Measurements from ENCODE around the gene ASB9.
"Not testable (repeated sequence)": the region's sequence is repeated elsewhere in the genome, so short reads cannot be mapped to it uniquely, and the experiment has no call there.

Gene ASB9

GRCh38 chrX:15269618-15270521 is at the start of gene ASB9:
Gene ASB9, minus strand, starts transcription at chrX:15270083. Its CDS starts 209 bp downstream, at chrX:15269874.
- peak within 1 kb of the TSS; percentile 20 for H3K9ac ChIP-seq (ENCODE audit: low read length)
- H3K36me3 ChIP-seq (ENCODE audit: control insufficient read depth, insufficient read depth, low read length), result no peaks in the 10 kb centered on the region
- peaks cover 3% of the 10 kb centered on the region; the same call in 1 of the 2 replicates for H3K27me3 ChIP-seq (ENCODE audit: control insufficient read depth, insufficient read depth, low read length)
- peaks cover 2% of the 10 kb centered on the region; the same call in 1 of the 2 replicates for H3K9me3 ChIP-seq (ENCODE audit: control insufficient read depth, insufficient read depth, low read depth, low read length)
- H3K4me1 ChIP-seq (ENCODE audit: control insufficient read depth, insufficient read depth, low read length), result peaks cover 12% of the 10 kb centered on the region
- H3K27ac ChIP-seq (ENCODE audit: low read depth, low read length), result no peak within 1 kb of the TSS
- H3K4me3 ChIP-seq (ENCODE audit: low read depth, low read length), result peak within 1 kb of the TSS; percentile 34; the same call in 1 of the 2 replicates

DNA sequence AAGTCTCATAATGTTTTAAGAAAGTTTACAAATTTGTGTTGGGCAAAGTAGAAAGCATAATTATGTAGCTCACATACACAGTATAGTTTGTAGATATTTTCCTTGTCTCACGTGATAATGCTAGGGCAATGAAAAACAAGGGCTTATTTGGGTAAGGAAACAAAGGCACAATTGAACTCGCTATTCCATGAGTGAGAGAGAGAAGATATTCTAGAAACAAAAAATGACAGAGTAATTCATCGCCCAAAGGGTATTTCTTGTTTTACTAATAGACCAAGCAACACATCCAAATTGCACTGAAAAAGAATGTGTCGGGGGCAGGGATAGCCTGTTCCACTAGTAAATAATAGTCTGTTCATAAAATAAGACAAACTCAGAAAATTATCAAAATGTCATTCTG is 49.2 kb upstream of the ASB9 start:
- Histone ChIP-seq H3K36me3 (ENCODE audit: control insufficient read depth, insufficient read depth, low read length) (peaks cover 28% of the 10 kb centered on the region), H3K4me1 (ENCODE audit: control insufficient read depth, insufficient read depth, low read length) (no peaks in the 10 kb centered on the region), H3K9me3 (ENCODE audit: control insufficient read depth, insufficient read depth, low read depth, low read length) (no peaks in the 10 kb centered on the region), H3K27me3 (ENCODE audit: control insufficient read depth, insufficient read depth, low read length) (peaks cover 10% of the 10 kb centered on the region; the same call in 1 of the 2 replicates), H3K27ac (ENCODE audit: low read depth, low read length) (no peak overlapping the region), H3K4me3 (ENCODE audit: low read depth, low read length) (no peak overlapping the region), H3K9ac (ENCODE audit: low read length) (no peak overlapping the region)

DNA sequence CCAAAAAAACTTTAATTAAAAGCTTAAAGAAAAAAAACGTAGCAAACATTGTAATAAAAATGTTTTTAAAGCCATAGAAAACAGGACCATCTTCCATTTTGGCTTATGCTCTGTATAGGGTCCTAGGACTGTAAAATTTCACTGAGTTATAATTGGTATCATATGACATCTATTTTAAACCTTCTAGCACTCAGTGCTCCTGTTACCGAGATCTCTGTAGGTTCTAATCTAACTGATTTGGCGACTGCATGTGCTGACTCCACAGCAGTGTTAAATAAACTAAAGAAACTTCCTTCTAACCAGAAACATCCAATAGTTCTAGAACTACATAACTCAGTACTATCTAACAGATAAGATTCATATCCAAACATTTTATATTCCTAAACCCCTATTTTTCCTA is 45.6 kb upstream of the ASB9 start, which contains the start of gene ASB11:
ASB11 (minus strand) TSS at position 132 of the 400 bp plus-strand sequence; CDS start at position 97, 35 bp downstream.
- H3K4me3 ChIP-seq (ENCODE audit: low read depth, low read length), result no peak within 1 kb of the TSS

GRCh38 chrX:15314472-15314871 is 44.6 kb upstream of the ASB9 start:
- Histone ChIP-seq H3K9me3 (ENCODE audit: control insufficient read depth, insufficient read depth, low read depth, low read length) (no peaks in the 10 kb centered on the region), H3K36me3 (ENCODE audit: control insufficient read depth, insufficient read depth, low read length) (no peaks in the 10 kb centered on the region), H3K4me3 (ENCODE audit: low read depth, low read length) (no peak overlapping the region), H3K4me1 (ENCODE audit: control insufficient read depth, insufficient read depth, low read length) (no peaks in the 10 kb centered on the region), H3K27ac (ENCODE audit: low read depth, low read length) (no peak overlapping the region), H3K9ac (ENCODE audit: low read length) (no peak overlapping the region), H3K27me3 (ENCODE audit: control insufficient read depth, insufficient read depth, low read length) (peaks cover 9% of the 10 kb centered on the region; the same call in 1 of the 2 replicates)

More for the DNA sequence above, 45.6 kb upstream of the ASB9 start, which contains the start of gene ASB11:
- no peak within 1 kb of the TSS for H3K27ac ChIP-seq (ENCODE audit: low read depth, low read length)
- H3K9ac ChIP-seq (ENCODE audit: low read length), result no peak within 1 kb of the TSS
- H3K36me3 ChIP-seq (ENCODE audit: control insufficient read depth, insufficient read depth, low read length), result peaks cover 2% of the 10 kb centered on the region; the same call in 1 of the 2 replicates
- H3K4me1 ChIP-seq (ENCODE audit: control insufficient read depth, insufficient read depth, low read length), result no peaks in the 10 kb centered on the region
- H3K27me3 ChIP-seq (ENCODE audit: control insufficient read depth, insufficient read depth, low read length), result peaks cover 9% of the 10 kb centered on the region; the same call in 1 of the 2 replicates
- H3K9me3 ChIP-seq (ENCODE audit: control insufficient read depth, insufficient read depth, low read depth, low read length), result no peaks in the 10 kb centered on the region

GRCh38 chrX:15311119-15311518 is 41.2 kb upstream of the ASB9 start:
- H3K4me3 ChIP-seq (ENCODE audit: low read depth, low read length), result no peak overlapping the region
- no peak overlapping the region for H3K27ac ChIP-seq (ENCODE audit: low read depth, low read length)

DNA sequence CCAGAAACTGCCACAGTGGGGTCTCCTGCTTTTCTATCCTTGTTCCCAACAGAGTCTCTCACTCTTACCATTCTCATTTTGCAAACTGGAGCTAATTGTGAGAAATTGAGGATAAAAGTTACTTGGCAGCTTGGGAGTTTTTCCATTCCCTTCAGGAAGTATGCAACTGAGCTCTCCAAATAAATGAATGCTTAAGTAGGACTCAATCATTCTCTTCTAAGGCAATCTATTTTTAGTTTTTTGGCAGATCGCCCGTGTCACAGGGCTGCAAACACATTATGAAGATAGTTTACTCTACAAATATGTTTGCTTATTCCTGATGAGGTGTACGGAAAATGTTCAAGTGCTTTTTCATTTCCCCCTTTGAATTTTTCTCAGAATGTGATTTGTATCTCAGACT is 40.2 kb upstream of the ASB9 start:
- Histone ChIP-seq H3K9ac (ENCODE audit: low read length) (no peak overlapping the region), H3K27ac (ENCODE audit: low read depth, low read length) (no peak overlapping the region), H3K9me3 (ENCODE audit: control insufficient read depth, insufficient read depth, low read depth, low read length) (no peaks in the 10 kb centered on the region), H3K36me3 (ENCODE audit: control insufficient read depth, insufficient read depth, low read length) (no peaks in the 10 kb centered on the region), H3K4me3 (ENCODE audit: low read depth, low read length) (no peak overlapping the region), H3K27me3 (ENCODE audit: control insufficient read depth, insufficient read depth, low read length) (peaks cover 20% of the 10 kb centered on the region), H3K4me1 (ENCODE audit: control insufficient read depth, insufficient read depth, low read length) (no peaks in the 10 kb centered on the region)

More at GRCh38 chrX:15311119-15311518, 41.2 kb upstream of the ASB9 start:
- Histone ChIP-seq H3K9me3 (ENCODE audit: control insufficient read depth, insufficient read depth, low read depth, low read length) (no peaks in the 10 kb centered on the region), H3K27me3 (ENCODE audit: control insufficient read depth, insufficient read depth, low read length) (peaks cover 20% of the 10 kb centered on the region), H3K4me1 (ENCODE audit: control insufficient read depth, insufficient read depth, low read length) (no peaks in the 10 kb centered on the region), H3K36me3 (ENCODE audit: control insufficient read depth, insufficient read depth, low read length) (no peaks in the 10 kb centered on the region), H3K9ac (ENCODE audit: low read length) (no peak overlapping the region)

DNA sequence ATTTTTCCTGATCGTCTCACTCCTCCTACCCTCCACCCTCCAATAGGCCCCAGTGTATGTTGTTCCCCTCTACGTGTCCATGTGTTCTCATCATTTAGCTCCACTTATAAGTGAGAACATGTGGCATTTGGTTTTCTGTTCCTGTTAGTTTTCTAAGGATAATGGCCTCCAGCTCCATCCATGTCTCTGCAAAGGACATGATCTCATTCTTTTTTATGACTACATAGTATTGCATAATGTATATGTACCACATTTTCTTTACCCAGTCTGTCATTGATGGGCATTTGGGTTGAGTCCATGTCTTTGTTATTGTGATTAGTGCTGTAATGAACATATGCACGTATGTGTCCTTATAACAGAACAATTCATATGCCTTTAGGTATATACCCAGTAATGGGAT is 36.0 kb upstream of the ASB9 start:
- peaks cover 25% of the 10 kb centered on the region for H3K27me3 ChIP-seq (ENCODE audit: control insufficient read depth, insufficient read depth, low read length)
- H3K4me3 ChIP-seq (ENCODE audit: low read depth, low read length); H3K4me1 ChIP-seq (ENCODE audit: control insufficient read depth, insufficient read depth, low read length); H3K9me3 ChIP-seq (ENCODE audit: control insufficient read depth, insufficient read depth, low read depth, low read length); H3K27ac ChIP-seq (ENCODE audit: low read depth, low read length); H3K9ac ChIP-seq (ENCODE audit: low read length); H3K36me3 ChIP-seq (ENCODE audit: control insufficient read depth, insufficient read depth, low read length): not testable (repeated sequence)

DNA sequence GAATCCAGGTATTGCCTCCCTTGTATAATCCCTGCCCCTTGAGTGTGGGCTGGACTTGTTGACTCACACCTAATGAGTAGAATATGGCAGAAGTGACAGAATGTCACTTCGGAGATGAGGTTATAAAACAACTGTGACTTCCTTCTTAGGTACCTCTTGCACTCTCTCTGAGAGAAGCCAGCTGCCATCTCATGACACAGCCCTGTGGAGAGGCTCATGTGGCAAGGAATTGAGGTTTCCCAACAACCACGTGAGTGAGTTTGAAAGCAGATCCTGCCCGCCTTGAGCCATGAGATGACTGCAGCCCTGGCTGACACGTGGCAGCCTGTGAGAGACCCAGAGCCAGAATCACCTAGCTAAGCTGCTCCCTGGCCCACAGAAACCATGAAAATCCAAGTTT is 32.0 kb upstream of the ASB9 start:
- Histone ChIP-seq H3K27me3 (ENCODE audit: control insufficient read depth, insufficient read depth, low read length) (peaks cover 14% of the 10 kb centered on the region; the same call in 1 of the 2 replicates), H3K36me3 (ENCODE audit: control insufficient read depth, insufficient read depth, low read length) (no peaks in the 10 kb centered on the region), H3K4me3 (ENCODE audit: low read depth, low read length) (no peak overlapping the region), H3K4me1 (ENCODE audit: control insufficient read depth, insufficient read depth, low read length) (no peaks in the 10 kb centered on the region), H3K9me3 (ENCODE audit: control insufficient read depth, insufficient read depth, low read depth, low read length) (no peaks in the 10 kb centered on the region), H3K27ac (ENCODE audit: low read depth, low read length) (no peak overlapping the region), H3K9ac (ENCODE audit: low read length) (no peak overlapping the region)

GRCh38 chrX:15299941-15300851 is 30.3 kb upstream of the ASB9 start:
- H3K9me3 ChIP-seq (ENCODE audit: control insufficient read depth, insufficient read depth, low read depth, low read length), result no peaks in the 10 kb centered on the region
- no peaks in the 10 kb centered on the region for H3K4me1 ChIP-seq (ENCODE audit: control insufficient read depth, insufficient read depth, low read length)
- H3K4me3 ChIP-seq (ENCODE audit: low read depth, low read length), result no peak overlapping the region
- H3K27ac ChIP-seq (ENCODE audit: low read depth, low read length), result no peak overlapping the region
- no peaks in the 10 kb centered on the region for H3K36me3 ChIP-seq (ENCODE audit: control insufficient read depth, insufficient read depth, low read length)
- peaks cover 14% of the 10 kb centered on the region; the same call in 1 of the 2 replicates for H3K27me3 ChIP-seq (ENCODE audit: control insufficient read depth, insufficient read depth, low read length)
- no peak overlapping the region for H3K9ac ChIP-seq (ENCODE audit: low read length)

DNA sequence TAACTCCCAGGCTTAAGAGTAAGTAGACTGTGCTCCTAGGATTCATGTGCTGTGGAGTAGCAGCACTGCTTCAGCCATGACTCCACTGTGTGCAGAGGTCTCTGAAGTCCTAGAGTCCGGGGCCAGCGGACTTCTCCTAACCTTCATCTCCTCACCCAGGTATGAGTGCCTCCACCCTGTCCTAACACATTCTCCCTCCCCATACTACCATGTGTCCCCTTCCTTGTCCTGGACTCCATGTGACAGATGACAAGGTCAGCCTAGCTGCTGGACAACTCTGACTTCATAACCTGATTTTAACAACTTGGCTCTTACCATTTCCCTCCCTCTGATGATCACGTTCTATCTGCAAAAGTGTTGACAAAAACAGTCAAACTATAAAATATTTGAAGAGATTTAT is 28.9 kb upstream of the ASB9 start:
- H3K4me1 ChIP-seq (ENCODE audit: control insufficient read depth, insufficient read depth, low read length), result no peaks in the 10 kb centered on the region
- H3K9ac ChIP-seq (ENCODE audit: low read length), result no peak overlapping the region
- no peak overlapping the region for H3K4me3 ChIP-seq (ENCODE audit: low read depth, low read length)
- no peaks in the 10 kb centered on the region for H3K36me3 ChIP-seq (ENCODE audit: control insufficient read depth, insufficient read depth, low read length)
- H3K27me3 ChIP-seq (ENCODE audit: control insufficient read depth, insufficient read depth, low read length), result peaks cover 14% of the 10 kb centered on the region; the same call in 1 of the 2 replicates
- no peak overlapping the region for H3K27ac ChIP-seq (ENCODE audit: low read depth, low read length)
- H3K9me3 ChIP-seq (ENCODE audit: control insufficient read depth, insufficient read depth, low read depth, low read length), result no peaks in the 10 kb centered on the region

Data from HUES6 (cell line).